Left lung (tissue), 10 donors: ENCODE data around the gene SDK2. TPM values are rescaled to one million over a fixed set of nuclear protein-coding genes. Genes with fewer than 3 reads are reported as not detected.

Experiments used
- ATAC-seq: fragments of 200-7000 bp; cut with Tn5 transposase; one replicate; pipeline ENCODE4 v1.9.1; 2020; ENCODE audit warnings: moderate library complexity
- DNase-seq, 4 donors: peaks; one replicate each; pipeline ENCODE4 v3.0.0-alpha.2; 2013 to 2020
- H3K27ac ChIP-seq, 2 donors: fragments of 200-600 bp; sonication (generic) in 1 of 2; one replicate each; pipeline versions ENCODE4 v1.5.0 to v1.8.0; 2020 to 2021
- H3K27me3 ChIP-seq, 2 donors: fragments of 200-600 bp; sonication (generic) in 1 of 2; one replicate each; pipeline versions ENCODE4 v1.5.0 to v1.8.0; 2020 to 2021
- H3K36me3 ChIP-seq, 2 donors: fragments of 200-600 bp; sonication (generic) in 1 of 2; one replicate each; pipeline versions ENCODE4 v1.5.0 to v1.8.0; 2020 to 2021
- H3K4me1 ChIP-seq, 2 donors: fragments of 200-600 bp; one replicate each; pipeline ENCODE4 v1.8.0; 2021
- H3K4me3 ChIP-seq, 2 donors: fragments of 200-600 bp; sonication (generic) in 1 of 2; one replicate each; pipeline versions ENCODE4 v1.5.0 to v1.8.0; 2020 to 2021; ENCODE audit warnings: mild to moderate bottlenecking in 1 of 2
- H3K9me3 ChIP-seq, 2 donors: fragments of 200-600 bp; sonication (generic) in 1 of 2; one replicate each; pipeline versions ENCODE4 v1.5.0 to v1.8.0; 2020 to 2021
- intact Hi-C, 2 donors: fragments of 100-400 bp; cut with DNase I; formaldehyde crosslinking; loops; one replicate each; pipeline versions ENCODE4 v1.11.2 to v1.14.2; 2022
- polyA plus RNA-seq, 6 donors: library from polyadenylated mRNA; unstranded; fragments of 120-200 nt; gene quantifications; one replicate each; pipeline ENCODE4 v1.2.1, GENCODE V29; 2013; ENCODE audit not compliant: insufficient read length in 6 of 6
- total RNA-seq, 2 donors: library from RNA; stranded (reverse); fragmentation: NEBNext Ultra II Directional; extraction: Animal tissue kit (Norgen Biotek cat#: 25700); gene quantifications; one replicate each; pipeline ENCODE4 v1.2.1, GENCODE V29; 2021
- TF ChIP-seq, protein P1 (sequence below), 2 donors: fragments of 200-600 bp; sonication (generic) in 1 of 2; IDR thresholded peaks; one replicate each; pipeline versions ENCODE4 v1.5.0 to v1.8.0; 2021; ENCODE audit warnings: antibody characterized with exemption in 2 of 2
- donor health status: DM: no; HTN: yes; CAD: no.
- donor health status: DM: no; HTN: no; CAD: no.

SDK2 gene
- total and polyA plus RNA-seq, 8 donors, result 6.0 to 10.9 (median 7.5) TPM

DNA sequence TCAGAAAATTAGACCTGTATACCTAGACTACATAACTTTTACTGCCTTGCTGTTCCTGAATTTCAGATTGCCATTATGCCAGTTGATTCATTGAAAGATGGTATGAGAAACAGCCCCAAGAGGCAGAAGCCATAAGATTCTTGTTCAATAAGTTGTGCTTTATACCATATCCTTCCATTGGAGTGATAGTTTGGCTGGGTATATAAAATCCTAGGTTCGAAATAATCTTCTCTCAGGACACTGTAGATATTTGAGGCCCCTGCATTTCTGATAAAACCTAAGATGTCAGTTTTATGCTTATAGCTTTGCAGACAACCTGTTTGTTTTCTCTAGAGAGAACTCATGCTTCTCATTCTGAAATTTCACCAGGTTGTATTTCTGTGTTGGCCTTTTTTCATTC lies 9.6 kb upstream of the SDK2 start:
- no peak overlapping the region for H3K4me3 ChIP-seq
- TF ChIP-seq, protein P1, sequence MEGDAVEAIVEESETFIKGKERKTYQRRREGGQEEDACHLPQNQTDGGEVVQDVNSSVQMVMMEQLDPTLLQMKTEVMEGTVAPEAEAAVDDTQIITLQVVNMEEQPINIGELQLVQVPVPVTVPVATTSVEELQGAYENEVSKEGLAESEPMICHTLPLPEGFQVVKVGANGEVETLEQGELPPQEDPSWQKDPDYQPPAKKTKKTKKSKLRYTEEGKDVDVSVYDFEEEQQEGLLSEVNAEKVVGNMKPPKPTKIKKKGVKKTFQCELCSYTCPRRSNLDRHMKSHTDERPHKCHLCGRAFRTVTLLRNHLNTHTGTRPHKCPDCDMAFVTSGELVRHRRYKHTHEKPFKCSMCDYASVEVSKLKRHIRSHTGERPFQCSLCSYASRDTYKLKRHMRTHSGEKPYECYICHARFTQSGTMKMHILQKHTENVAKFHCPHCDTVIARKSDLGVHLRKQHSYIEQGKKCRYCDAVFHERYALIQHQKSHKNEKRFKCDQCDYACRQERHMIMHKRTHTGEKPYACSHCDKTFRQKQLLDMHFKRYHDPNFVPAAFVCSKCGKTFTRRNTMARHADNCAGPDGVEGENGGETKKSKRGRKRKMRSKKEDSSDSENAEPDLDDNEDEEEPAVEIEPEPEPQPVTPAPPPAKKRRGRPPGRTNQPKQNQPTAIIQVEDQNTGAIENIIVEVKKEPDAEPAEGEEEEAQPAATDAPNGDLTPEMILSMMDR (IDR thresholded peaks at IDR 0.05), result no peak
- H3K4me1 ChIP-seq, result no peaks in the 10 kb centered on the region
- peaks cover 0 to 7% of the 10 kb centered on the region in 2 donors for H3K27me3 ChIP-seq
- no peaks in the 10 kb centered on the region for H3K36me3 ChIP-seq
- intact Hi-C loops, result no loop called here
- H3K27ac ChIP-seq, result no peak overlapping the region
- no peak for DNase-seq
- peaks cover 0 to 13% of the 10 kb centered on the region in 2 donors for H3K9me3 ChIP-seq
- ATAC-seq, result no peak

DNA sequence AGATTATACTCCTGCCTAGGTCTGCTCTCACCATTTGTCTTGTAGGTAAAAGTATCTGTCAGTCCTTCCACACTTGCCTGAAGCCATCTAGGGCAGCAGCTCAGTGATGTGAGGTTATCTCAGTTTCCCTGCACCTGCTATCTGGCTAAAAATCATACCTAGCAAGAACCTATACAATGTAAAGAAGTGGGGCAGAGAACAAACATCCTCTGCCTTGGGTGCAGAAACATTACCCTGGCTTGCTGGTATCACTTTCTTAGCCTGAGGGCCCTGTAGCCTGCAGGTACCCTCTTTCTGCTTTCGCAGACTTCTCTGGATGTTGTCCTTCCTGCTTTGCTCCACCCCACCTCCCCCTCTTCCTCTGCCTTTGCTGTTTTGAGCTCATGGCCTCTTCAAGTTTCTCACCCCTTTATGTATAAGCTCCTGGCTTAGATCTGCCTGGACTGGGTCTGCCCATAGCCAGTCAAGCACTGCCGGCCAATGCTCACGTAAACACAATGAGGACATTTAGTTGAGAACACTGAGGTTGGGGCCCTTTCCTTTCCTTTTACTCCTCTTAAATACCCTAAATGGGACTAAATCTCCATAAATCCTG lies 8.7 kb upstream of the SDK2 start:
- Histone ChIP-seq H3K4me1 (no peaks in the 10 kb centered on the region), H3K4me3 (no peak overlapping the region), H3K9me3 (peaks cover 0 to 13% of the 10 kb centered on the region in 2 donors), H3K36me3 (no peaks in the 10 kb centered on the region), H3K27ac (no peak overlapping the region), H3K27me3 (peaks cover 0 to 14% of the 10 kb centered on the region in 2 donors)
- no peak for ATAC-seq
- intact Hi-C loops, result no loop called here
- no peak for DNase-seq
- TF ChIP-seq, protein P1 (IDR thresholded peaks at IDR 0.05), result no peak

- no peak overlapping the region for H3K27ac ChIP-seq
- intact Hi-C loops, result no loop called here
- no peak overlapping the region for H3K4me3 ChIP-seq
- H3K9me3 ChIP-seq, result peaks cover 0 to 13% of the 10 kb centered on the region in 2 donors
- DNase-seq (no peak), ATAC-seq (no peak)
- no peaks in the 10 kb centered on the region for H3K4me1 ChIP-seq
- H3K27me3 ChIP-seq, result peaks cover 7 to 37% of the 10 kb centered on the region in 2 donors
- H3K36me3 ChIP-seq, result no peaks in the 10 kb centered on the region
- TF ChIP-seq, protein P1 (IDR thresholded peaks at IDR 0.05), result no peak
These were observed 6.5 kb upstream of the SDK2 start for GRCh38 chr17:73650617-73651200.

GRCh38 chr17:73650140-73650539 lies 5.9 kb upstream of the SDK2 start:
- H3K4me3 ChIP-seq, result no peak overlapping the region
- DNase-seq (no peak), ATAC-seq (peak; percentile 45)
- H3K27ac ChIP-seq, result no peak overlapping the region
- H3K9me3 ChIP-seq, result peaks cover 0 to 13% of the 10 kb centered on the region in 2 donors
- no peaks in the 10 kb centered on the region for H3K36me3 ChIP-seq
- intact Hi-C loops, result no loop called here
- H3K27me3 ChIP-seq, result peaks cover 12 to 43% of the 10 kb centered on the region in 2 donors
- peaks cover 0 to 4% of the 10 kb centered on the region in 2 donors for H3K4me1 ChIP-seq
- TF ChIP-seq, protein P1 (IDR thresholded peaks at IDR 0.05), result no peak

- intact Hi-C loops, result no loop called here
- no peak overlapping the region for H3K4me3 ChIP-seq
- peaks cover 0 to 16% of the 10 kb centered on the region in 2 donors for H3K4me1 ChIP-seq
- H3K27me3 ChIP-seq, result peaks cover 15 to 54% of the 10 kb centered on the region in 2 donors
- TF ChIP-seq, protein P1 (IDR thresholded peaks at IDR 0.05), result no peak
- H3K9me3 ChIP-seq, result peaks cover 0 to 8% of the 10 kb centered on the region in 2 donors
- ATAC-seq, result no peak
- H3K27ac ChIP-seq, result no peak overlapping the region
- no peak for DNase-seq
- H3K36me3 ChIP-seq, result no peaks in the 10 kb centered on the region
These were observed 4.7 kb upstream of the SDK2 start for GRCh38 chr17:73648974-73649373.
